Transverse colon (tissue), 4 donors: ENCODE results near the gene SHROOM3. TPM values are rescaled to one million over a fixed set of nuclear protein-coding genes. Genes with fewer than 3 reads are reported as not detected.

ENCODE experiments used
- DNase-seq: peaks from one replicate; pipeline ENCODE4 v3.0.0-alpha.2; 2019
- H3K27ac ChIP-seq, 4 donors: fragments of 200-600 bp; sonication (generic); 2 replicates each; pipeline ENCODE4 v1.5.1; 2016 to 2018; ENCODE audit warnings: inconsistent platforms in 4 of 4
- H3K27me3 ChIP-seq: fragments of 200-600 bp; sonication (generic); 2 replicates; pipeline ENCODE4 v1.5.1; 2017; ENCODE audit warnings: inconsistent platforms
- H3K36me3 ChIP-seq, 4 donors: fragments of 200-600 bp; sonication (generic); 2 replicates each; pipeline ENCODE4 v1.5.1; 2017 to 2019; ENCODE audit warnings: inconsistent platforms in 4 of 4
- H3K4me1 ChIP-seq, 4 donors: fragments of 200-600 bp; sonication (generic); 2 replicates each; pipeline ENCODE4 v1.5.1; 2017 to 2020; ENCODE audit warnings: inconsistent platforms in 4 of 4
- H3K4me3 ChIP-seq, 4 donors: fragments of 200-600 bp; sonication (generic); 1 replicate in 1 of 4; 2 replicates in 3 of 4; pipeline versions ENCODE4 v1.5.1 to v1.6.1; 2017 to 2019; ENCODE audit warnings: inconsistent platforms in 4 of 4
- H3K9me3 ChIP-seq, 2 donors: fragments of 200-600 bp; sonication (generic); 2 replicates each; pipeline ENCODE4 v1.5.1; 2017 to 2019; ENCODE audit warnings: inconsistent platforms in 2 of 2
- EP300 ChIP-seq: sonication (generic); formaldehyde crosslinking; IDR thresholded peaks from one replicate; pipeline ENCODE4 v1.6.1; 2017; ENCODE audit warnings: antibody characterized with exemption, low read depth
- POLR2A ChIP-seq: fragments of 450-650 bp; IDR thresholded peaks from one replicate; pipeline ENCODE4 v1.6.1; 2016; ENCODE audit warnings: antibody characterized with exemption, mild to moderate bottlenecking, moderate library complexity
- POLR2AphosphoS5 ChIP-seq, 3 donors: sonication (generic); formaldehyde crosslinking; IDR thresholded peaks; one replicate each; pipeline ENCODE4 v1.6.1; 2016; ENCODE audit warnings: antibody characterized with exemption in 3 of 3
- WGBS, 2 donors: methylation state at CpG; one replicate each; pipeline ENCODE4 v1.1.5; 2018; ENCODE audit warnings: low coverage in 1 of 2; 5-methylcytosine and 5-hydroxymethylcytosine counted together
- in situ Hi-C, 4 donors: fragments of 200-750 bp; cut with MboI; loops; one replicate each; pipeline versions ENCODE4 v1.15.0 to v1.15.1; 2017; ENCODE audit warnings: low sequenced_read_pairs in 3 of 4, low pct_ligation_motif_present in 1 of 4, low pct_unique_long_range_greater_than_20kb in 1 of 4
- intact Hi-C: fragments of 100-400 bp; cut with DNase I; formaldehyde crosslinking; loops from one replicate; pipeline ENCODE4 v1.15.1; 2023; ENCODE audit warnings: low total_unique reads
- total RNA-seq, 4 donors: library from RNA; depleted of rRNA; stranded (reverse); fragments of >200 nt; gene quantifications; one replicate each; pipeline ENCODE4 v1.1.0, GENCODE V29; 2016
- TF ChIP-seq, protein P1 (sequence below), 5 experiments: fragments of 200-600 bp in 3 of 5; fragments of 450-650 bp in 2 of 5; sonication (generic) in 3 of 5; IDR thresholded peaks; 1 replicate in 2 of 5; 2 replicates in 3 of 5; pipeline ENCODE4 v1.5.1; 2016 to 2017; ENCODE audit warnings: antibody characterized with exemption in 5 of 5, inconsistent platforms in 3 of 5, mild to moderate bottlenecking in 2 of 5, moderate library complexity in 1 of 5

SHROOM3 gene
- total RNA-seq, 4 donors from 2014 or later, result 182 to 456 (median 437) TPM

DNA sequence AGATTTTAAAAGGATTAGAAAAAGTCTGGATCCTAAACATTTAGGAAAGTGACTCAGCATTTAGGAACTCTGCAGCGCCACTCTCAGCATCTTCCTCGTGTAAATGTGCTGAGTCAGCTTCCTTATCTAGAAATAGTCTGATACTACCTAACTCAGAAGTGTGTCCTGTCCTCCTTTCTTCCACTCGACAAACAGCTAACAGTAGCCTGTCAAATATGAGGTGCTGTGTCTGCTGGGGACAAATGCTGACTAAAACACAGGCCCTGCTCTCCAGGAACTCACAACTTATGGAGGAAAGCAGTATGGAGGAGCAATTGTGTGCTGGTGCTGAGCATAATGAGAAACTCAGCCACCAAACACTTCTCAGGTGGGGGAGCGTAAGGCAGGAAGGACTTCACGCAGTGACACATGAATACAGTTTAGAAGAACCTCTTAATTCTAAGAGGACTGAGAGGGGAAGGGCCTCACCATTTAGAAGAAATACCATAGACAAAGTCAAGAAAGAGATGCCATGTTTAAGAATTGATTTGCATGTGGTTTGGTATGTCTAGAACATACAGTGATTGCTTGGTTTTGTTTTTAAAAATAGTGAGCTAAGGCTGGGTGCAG, 337.6 kb downstream of the SHROOM3 start:
- 57 to 62% methylated on average over 3 to 5 of the region's 5 CpGs for WGBS, 2 donors

DNA sequence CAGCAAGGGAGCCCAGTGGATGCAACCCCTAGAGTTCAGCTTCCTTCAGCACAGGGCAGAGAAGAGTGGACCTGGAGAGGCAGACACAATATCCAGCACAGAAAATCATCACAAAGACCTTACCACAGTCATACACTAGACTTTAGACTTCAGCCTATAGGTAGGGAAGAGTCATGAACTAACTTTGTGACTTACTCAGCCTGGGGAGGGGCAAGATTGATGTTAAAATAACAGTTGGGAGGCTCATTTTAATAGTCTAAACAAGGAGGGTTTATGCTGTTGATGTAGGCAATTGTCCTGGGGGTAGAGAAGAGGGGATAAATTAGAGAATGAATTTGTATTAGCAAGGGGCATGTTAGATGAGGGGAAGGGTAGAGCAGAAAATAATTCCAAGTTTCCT, 338.7 kb downstream of the SHROOM3 start:
- intact Hi-C loops, result no loop called here
- Histone ChIP-seq H3K4me1 (no peaks in the 10 kb centered on the region), H3K27me3 (no peaks in the 10 kb centered on the region), H3K9me3 (no peaks in the 10 kb centered on the region), H3K27ac (no peak overlapping the region), H3K4me3 (no peak overlapping the region), H3K36me3 (peaks cover 0 to 38% (median 16%) of the 10 kb centered on the region in 4 donors)
- in situ Hi-C loops, result loop anchor here in 1 of 4 donors (25.0 kb wide), 1 partner anchor 261 kb away; no protein-coding TSS in a partner anchor
- TF ChIP-seq EP300, result no peak
- no peak for TF ChIP-seq POLR2A
- TF ChIP-seq, protein P1, sequence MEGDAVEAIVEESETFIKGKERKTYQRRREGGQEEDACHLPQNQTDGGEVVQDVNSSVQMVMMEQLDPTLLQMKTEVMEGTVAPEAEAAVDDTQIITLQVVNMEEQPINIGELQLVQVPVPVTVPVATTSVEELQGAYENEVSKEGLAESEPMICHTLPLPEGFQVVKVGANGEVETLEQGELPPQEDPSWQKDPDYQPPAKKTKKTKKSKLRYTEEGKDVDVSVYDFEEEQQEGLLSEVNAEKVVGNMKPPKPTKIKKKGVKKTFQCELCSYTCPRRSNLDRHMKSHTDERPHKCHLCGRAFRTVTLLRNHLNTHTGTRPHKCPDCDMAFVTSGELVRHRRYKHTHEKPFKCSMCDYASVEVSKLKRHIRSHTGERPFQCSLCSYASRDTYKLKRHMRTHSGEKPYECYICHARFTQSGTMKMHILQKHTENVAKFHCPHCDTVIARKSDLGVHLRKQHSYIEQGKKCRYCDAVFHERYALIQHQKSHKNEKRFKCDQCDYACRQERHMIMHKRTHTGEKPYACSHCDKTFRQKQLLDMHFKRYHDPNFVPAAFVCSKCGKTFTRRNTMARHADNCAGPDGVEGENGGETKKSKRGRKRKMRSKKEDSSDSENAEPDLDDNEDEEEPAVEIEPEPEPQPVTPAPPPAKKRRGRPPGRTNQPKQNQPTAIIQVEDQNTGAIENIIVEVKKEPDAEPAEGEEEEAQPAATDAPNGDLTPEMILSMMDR (IDR thresholded peaks at IDR 0.05), result no peak
- no peak for TF ChIP-seq POLR2AphosphoS5 (IDR thresholded peaks at IDR 0.05)
- DNase-seq, result no peak

More for the DNA sequence above, 337.6 kb downstream of the SHROOM3 start:
- H3K27ac ChIP-seq, result no peak overlapping the region
- H3K9me3 ChIP-seq, result no peaks in the 10 kb centered on the region
- intact Hi-C loops, result no loop called here
- in situ Hi-C loops, result loop anchor here in 1 of 4 donors (25.0 kb wide), 1 partner anchor 260 kb away; no protein-coding TSS in a partner anchor
- TF ChIP-seq POLR2A, result no peak
- TF ChIP-seq POLR2AphosphoS5 (IDR thresholded peaks at IDR 0.05), result no peak
- no peak for TF ChIP-seq EP300
- no peaks in the 10 kb centered on the region for H3K4me1 ChIP-seq
- no peaks in the 10 kb centered on the region for H3K27me3 ChIP-seq
- peaks cover 0 to 38% (median 16%) of the 10 kb centered on the region in 4 donors for H3K36me3 ChIP-seq
- DNase-seq, result no peak
- H3K4me3 ChIP-seq, result no peak overlapping the region

DNA sequence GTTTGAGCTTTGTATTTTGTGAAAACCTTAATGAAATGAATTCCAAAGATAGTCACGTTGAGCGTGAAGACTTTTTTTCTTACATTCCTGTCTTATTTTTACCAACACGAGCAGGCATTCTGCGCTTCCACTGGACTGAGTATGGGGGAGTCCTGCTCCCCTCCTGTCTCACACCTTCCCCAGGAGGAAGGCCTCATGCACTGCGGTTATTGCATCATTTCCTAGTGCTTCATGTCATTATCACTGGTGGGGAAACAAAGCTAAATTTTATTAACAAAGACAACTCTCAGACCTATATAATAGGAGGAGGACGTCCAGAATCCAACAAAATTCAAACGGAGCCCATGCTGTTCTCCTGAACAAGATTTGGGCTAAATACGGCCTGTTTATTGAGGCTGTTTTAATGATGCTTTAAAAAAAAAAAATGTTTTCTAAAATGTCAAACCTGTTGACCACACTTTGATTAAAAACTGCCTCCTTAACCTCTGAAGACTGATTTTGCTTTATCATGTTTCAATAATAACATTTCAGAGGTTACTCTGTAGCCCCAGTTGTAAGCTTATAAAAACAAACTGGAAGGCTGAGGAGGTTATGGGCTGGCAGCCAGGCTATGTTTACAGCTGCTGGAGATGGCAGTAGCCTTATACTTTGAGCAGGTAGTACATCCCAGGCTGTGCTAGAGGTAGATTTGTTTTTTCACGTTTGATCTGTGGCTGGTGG, 344.9 kb downstream of the SHROOM3 start:
- no peaks in the 10 kb centered on the region for H3K9me3 ChIP-seq
- intact Hi-C loops, result no loop called here
- peaks cover 0 to 5% (median 0%) of the 10 kb centered on the region in 4 donors for H3K4me1 ChIP-seq
- no peak for DNase-seq
- no peak overlapping the region for H3K4me3 ChIP-seq
- in situ Hi-C loops, result no loop called here
- peaks cover 0 to 22% (median 5%) of the 10 kb centered on the region in 4 donors for H3K36me3 ChIP-seq
- TF ChIP-seq, protein P1 (IDR thresholded peaks at IDR 0.05), result no peak
- TF ChIP-seq EP300, result no peak
- TF ChIP-seq POLR2AphosphoS5 (IDR thresholded peaks at IDR 0.05), result no peak
- no peak for TF ChIP-seq POLR2A
- no peaks in the 10 kb centered on the region for H3K27me3 ChIP-seq
- H3K27ac ChIP-seq, result no peak overlapping the region
- WGBS, 2 donors, result 80% methylated on average over 9 of the region's 9 CpGs

DNA sequence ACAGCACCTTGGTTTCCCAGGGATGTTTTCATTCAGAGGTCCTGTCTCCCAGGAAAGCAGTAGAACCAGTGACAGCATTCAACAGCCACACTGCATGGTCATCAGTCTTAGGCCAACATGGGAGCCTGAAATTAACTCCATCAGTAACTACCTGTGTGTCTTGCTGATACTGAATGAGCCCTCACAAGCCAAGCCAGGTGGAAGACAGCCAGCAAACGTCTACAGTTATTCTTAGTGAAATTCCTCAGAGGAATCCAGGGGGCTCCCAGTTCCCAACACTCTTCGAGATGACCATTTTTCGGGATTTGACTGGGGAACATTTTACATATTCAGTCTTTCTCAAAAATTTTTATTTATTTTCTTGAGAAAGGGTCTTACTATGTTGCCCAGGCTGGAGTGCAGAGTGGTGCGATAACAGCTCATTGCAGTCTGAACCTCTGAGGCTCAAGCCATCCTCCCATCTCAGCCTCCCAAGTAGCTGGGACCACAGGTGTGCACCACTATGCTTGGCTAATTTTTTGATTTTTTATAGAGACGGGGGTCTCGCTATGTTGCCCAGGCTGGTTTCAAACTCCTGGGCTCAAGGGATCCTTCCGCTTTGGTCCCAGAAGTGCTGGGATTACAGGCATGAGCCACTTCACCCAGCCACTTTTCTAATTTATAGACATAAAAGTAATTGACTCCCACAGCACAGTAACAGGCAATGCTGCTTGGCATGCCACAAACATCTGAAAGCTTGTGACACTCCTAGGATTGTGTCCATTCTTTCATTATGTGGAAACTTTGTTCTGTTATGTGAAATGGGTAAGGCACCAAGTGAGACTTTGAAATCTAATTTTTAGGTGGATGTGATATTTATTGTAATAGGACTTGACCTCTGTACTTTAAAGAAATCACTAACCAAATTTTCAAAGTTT, 346.0 kb downstream of the SHROOM3 start:
- no peak overlapping the region for H3K27ac ChIP-seq
- peaks cover 0 to 5% (median 0%) of the 10 kb centered on the region in 4 donors for H3K4me1 ChIP-seq
- 87% methylated on average over 3 to 7 of the region's 7 CpGs for WGBS, 2 donors
- in situ Hi-C loops (no loop called here), intact Hi-C loops (no loop called here)
- no peaks in the 10 kb centered on the region for H3K9me3 ChIP-seq
- peaks cover 0 to 22% (median 2%) of the 10 kb centered on the region in 4 donors for H3K36me3 ChIP-seq
- no peak overlapping the region for H3K4me3 ChIP-seq
- H3K27me3 ChIP-seq, result no peaks in the 10 kb centered on the region
- no peak for DNase-seq
- TF ChIP-seq EP300 (no peak), POLR2AphosphoS5 (IDR thresholded peaks at IDR 0.05) (no peak), POLR2A (no peak)
- TF ChIP-seq, protein P1 (IDR thresholded peaks at IDR 0.05), result no peak
